Measurements from ENCODE around the gene MYLK2. TPM values are rescaled to one million over a fixed set of nuclear protein-coding genes. Genes with fewer than 3 reads are reported as not detected.

The MYLK2 gene
- total RNA-seq, 2 donors from 2014 or later = 0.12 TPM; not detected in 1

GRCh38 chr20:31830406-31830981 lies 11.3 kb downstream of the MYLK2 start:
- Histone ChIP-seq H3K27ac (no peak overlapping the region), H3K9me3 (no peaks in the 10 kb centered on the region), H3K4me1 (peaks cover 0 to 9% of the 10 kb centered on the region in 2 donors), H3K27me3 (no peaks in the 10 kb centered on the region), H3K36me3 (no peaks in the 10 kb centered on the region), H3K4me3 (no peak overlapping the region)
- DNase-seq (ENCODE audit: low spot score) = no peak
- TF ChIP-seq, protein P1, sequence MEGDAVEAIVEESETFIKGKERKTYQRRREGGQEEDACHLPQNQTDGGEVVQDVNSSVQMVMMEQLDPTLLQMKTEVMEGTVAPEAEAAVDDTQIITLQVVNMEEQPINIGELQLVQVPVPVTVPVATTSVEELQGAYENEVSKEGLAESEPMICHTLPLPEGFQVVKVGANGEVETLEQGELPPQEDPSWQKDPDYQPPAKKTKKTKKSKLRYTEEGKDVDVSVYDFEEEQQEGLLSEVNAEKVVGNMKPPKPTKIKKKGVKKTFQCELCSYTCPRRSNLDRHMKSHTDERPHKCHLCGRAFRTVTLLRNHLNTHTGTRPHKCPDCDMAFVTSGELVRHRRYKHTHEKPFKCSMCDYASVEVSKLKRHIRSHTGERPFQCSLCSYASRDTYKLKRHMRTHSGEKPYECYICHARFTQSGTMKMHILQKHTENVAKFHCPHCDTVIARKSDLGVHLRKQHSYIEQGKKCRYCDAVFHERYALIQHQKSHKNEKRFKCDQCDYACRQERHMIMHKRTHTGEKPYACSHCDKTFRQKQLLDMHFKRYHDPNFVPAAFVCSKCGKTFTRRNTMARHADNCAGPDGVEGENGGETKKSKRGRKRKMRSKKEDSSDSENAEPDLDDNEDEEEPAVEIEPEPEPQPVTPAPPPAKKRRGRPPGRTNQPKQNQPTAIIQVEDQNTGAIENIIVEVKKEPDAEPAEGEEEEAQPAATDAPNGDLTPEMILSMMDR (IDR thresholded peaks at IDR 0.05) = no peak

GRCh38 chr20:31831211-31831610 lies 12.1 kb downstream of the MYLK2 start:
- H3K36me3 ChIP-seq = no peaks in the 10 kb centered on the region
- no peak for DNase-seq (ENCODE audit: low spot score)
- no peak overlapping the region for H3K4me3 ChIP-seq
- H3K9me3 ChIP-seq = no peaks in the 10 kb centered on the region
- TF ChIP-seq, protein P1 (IDR thresholded peaks at IDR 0.05) = no peak
- peaks cover 0 to 17% of the 10 kb centered on the region in 2 donors for H3K4me1 ChIP-seq
- H3K27ac ChIP-seq = no peak overlapping the region
- H3K27me3 ChIP-seq = no peaks in the 10 kb centered on the region

DNA sequence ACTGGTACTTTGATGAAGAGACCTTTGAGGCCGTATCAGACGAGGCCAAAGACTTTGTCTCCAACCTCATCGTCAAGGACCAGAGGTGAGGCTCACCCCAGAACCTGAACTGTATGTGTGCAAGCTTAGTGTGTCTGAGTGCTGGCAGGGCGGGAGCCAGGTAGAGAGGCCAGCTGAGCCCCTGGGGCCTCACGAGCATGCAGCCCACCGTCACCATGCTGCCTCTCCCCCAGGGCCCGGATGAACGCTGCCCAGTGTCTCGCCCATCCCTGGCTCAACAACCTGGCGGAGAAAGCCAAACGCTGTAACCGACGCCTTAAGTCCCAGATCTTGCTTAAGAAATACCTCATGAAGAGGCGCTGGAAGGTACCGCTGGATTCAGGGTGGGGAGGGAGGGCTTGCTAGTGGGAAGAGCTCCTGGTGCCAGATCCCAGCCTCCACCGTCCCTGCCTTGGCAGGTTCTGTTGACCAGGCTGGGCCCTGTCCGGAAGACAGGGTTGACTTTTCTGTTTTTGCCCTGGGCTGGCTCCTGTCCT lies 12.7 kb downstream of the MYLK2 start:
- DNase-seq (ENCODE audit: low spot score) = no peak
- peaks cover 0 to 23% of the 10 kb centered on the region in 2 donors for H3K4me1 ChIP-seq
- H3K9me3 ChIP-seq = no peaks in the 10 kb centered on the region
- H3K27ac ChIP-seq = no peak overlapping the region
- TF ChIP-seq, protein P1 (IDR thresholded peaks at IDR 0.05) = no peak
- H3K4me3 ChIP-seq = no peak overlapping the region
- H3K27me3 ChIP-seq = no peaks in the 10 kb centered on the region
- no peaks in the 10 kb centered on the region for H3K36me3 ChIP-seq

DNA sequence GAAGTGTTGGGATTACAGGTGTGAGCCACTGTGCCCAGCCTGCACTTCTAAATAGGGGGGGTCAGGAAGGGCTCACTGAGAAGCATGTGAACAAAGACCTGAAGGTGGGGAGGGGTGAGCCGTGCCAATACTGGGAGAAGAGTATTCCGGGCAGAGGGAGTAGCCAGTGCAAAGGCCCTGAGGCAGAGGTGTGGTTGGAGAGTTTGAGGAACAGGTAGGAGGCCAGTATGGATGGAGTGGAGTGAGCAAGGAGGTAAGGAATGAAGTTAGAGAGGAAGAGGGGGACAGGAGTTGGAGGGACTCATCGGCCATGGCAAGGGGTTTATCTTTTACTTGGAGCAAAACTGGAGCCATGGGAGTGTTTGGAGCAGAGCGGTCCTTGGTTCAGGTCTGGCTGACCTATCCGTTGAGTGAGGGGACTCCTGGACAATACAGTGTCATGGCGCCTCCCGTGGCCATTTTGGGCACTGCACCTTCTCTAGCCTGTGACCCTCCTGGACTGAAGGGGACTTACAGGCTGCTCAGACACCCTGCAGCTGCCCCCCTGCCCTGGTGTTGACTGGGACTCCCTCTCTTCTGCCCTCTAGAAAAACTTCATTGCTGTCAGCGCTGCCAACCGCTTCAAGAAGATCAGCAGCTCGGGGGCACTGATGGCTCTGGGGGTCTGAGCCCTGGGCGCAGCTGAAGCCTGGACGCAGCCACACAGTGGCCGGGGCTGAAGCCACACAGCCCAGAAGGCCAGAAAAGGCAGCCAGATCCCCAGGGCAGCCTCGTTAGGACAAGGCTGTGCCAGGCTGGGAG lies 14.2 kb downstream of the MYLK2 start:
- TF ChIP-seq, protein P1 (IDR thresholded peaks at IDR 0.05) = peak; percentile 75 to 84

DNA sequence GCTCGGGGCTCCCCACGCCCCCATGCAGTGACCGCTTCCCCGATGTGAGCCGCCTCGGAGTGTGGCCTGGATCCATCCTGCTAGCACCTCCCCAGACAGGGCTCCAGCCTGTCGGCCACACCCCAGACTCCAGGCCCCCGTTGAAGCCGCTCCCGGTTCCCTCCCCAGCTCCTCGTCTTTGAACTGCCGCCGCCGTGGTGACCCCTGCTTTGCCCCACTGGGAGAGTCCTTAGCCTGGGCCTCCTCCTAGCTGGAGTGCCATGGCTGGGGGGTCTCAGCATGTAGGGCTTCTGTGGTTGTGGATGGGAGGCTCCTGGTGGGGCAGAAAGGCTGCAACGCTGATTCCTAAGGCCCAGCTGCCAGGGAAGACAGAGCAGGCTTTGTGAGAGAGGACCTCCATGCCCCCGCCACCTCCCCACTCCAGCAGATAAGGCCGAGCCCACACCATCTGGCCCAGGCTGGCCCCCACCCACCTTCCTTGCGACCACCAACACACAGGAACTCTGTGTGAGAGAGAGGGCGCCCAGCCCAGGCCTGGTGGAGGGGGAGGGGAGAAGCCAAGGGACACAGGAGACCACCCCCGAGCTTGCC lies 14.9 kb downstream of the MYLK2 start:
- peaks cover 0 to 43% of the 10 kb centered on the region in 2 donors for H3K4me1 ChIP-seq
- TF ChIP-seq, protein P1 (IDR thresholded peaks at IDR 0.05) = no peak

More for the DNA sequence above, 14.2 kb downstream of the MYLK2 start:
- H3K27me3 ChIP-seq = no peaks in the 10 kb centered on the region
- DNase-seq (ENCODE audit: low spot score) = peak; percentile 78
- H3K4me3 ChIP-seq = no peak overlapping the region
- H3K27ac ChIP-seq = peak overlapping the region in 1 of 2 donors; percentile 53
- H3K4me1 ChIP-seq = peaks cover 0 to 38% of the 10 kb centered on the region in 2 donors
- no peaks in the 10 kb centered on the region for H3K9me3 ChIP-seq
- no peaks in the 10 kb centered on the region for H3K36me3 ChIP-seq

More for the DNA sequence above, 14.9 kb downstream of the MYLK2 start:
- Histone ChIP-seq H3K36me3 (no peaks in the 10 kb centered on the region), H3K4me3 (no peak overlapping the region), H3K9me3 (no peaks in the 10 kb centered on the region), H3K27ac (peak overlapping the region in 1 of 2 donors; percentile 53), H3K27me3 (no peaks in the 10 kb centered on the region)
- no peak for DNase-seq (ENCODE audit: low spot score)
